WI38 (cell line): ENCODE data around the gene USP51.

Source experiments
- H3K4me3 ChIP-seq: 2 replicates; pipeline ENCODE4 v1.5.1; 2011; ENCODE audit warnings: low read depth, mild to moderate bottlenecking, control low read depth, low read length
- CTCF ChIP-seq: IDR thresholded peaks from 2 replicates; pipeline ENCODE4 v1.5.1; 2012; ENCODE audit warnings: low read depth, mild to moderate bottlenecking, control low read depth, low read length

Gene USP51

DNA sequence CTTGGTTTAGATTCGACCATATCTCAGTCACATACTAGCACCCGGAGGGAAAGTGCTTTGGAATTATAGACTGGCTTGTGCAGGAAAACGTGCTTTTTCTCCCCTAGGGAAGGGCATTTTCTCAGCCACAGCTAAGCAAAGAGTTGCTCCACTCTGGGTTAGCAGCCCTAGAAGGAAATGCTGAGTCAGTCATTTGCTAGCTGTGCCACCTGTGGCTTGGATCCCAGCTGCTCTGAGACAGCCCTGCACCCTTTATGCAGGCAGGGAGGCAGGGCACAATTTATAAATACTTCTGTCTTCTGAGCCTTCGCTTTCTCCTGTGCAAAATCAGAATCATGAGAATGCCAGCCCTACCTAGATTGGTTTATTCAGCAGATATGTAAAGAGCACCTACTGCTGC is 1.3 kb upstream of the USP51 start:
- H3K4me3 ChIP-seq = no peak overlapping the region
- no peak for TF ChIP-seq CTCF

GRCh38 chrX:55490121-55490520 is 473 bp upstream of the USP51 start:
- H3K4me3 ChIP-seq = peak overlapping the region; percentile 67; the same call in 1 of the 2 replicates
- TF ChIP-seq CTCF = no peak

GRCh38 chrX:55488593-55489313 is 895 bp downstream of the USP51 start:
- no peak for TF ChIP-seq CTCF
- peak overlapping the region; percentile 67 for H3K4me3 ChIP-seq

DNA sequence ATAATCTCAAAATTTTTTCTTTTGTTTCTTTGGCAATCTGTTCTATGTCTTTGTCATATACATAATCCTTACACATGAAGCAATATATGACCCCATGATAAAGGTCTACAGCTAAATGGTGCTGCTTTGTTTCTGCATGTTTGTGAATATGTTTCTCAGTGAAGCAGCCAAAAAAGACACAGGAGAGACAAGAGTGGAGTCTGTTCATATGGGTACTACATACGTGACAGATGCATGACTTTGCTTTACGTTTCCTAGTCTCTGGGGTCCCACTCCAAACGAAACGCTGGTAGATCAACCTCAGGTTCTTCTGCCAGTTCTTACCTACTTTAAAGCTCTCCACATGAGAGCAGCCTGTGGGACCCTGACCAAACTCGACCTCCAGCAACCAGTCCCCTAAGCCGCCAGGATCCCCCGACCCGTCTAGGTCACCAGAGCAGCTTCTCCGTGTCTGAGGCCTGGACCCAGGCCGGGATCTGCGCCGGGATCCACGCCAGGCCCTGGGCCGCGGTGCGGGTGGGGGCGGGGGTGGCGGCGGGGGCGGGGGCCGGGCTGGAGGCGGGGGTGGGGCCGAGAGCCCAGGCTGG is 1.5 kb downstream of the USP51 start:
- peak overlapping the region; percentile 67; the same call in 1 of the 2 replicates for H3K4me3 ChIP-seq
- TF ChIP-seq CTCF = no peak

DNA sequence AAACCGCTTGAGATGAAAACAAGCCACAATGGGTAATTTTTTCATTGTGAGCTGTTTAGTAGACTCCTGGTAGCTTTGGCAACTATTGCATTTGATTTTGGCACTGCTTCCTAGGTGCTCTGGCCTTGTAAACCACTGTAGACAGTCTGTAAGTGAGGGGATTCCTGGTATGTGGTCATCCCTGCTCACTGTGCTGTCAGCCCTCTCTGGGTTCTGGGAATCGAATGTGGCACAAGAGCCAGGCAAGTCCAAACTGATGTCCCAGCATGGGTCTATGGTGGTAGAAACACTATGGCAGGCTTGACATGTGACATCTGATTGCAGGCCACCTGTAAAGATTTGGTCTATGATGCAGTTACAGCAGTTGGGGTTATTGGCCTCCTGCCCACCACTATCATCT is 2.5 kb downstream of the USP51 start:
- TF ChIP-seq CTCF = no peak
- no peak overlapping the region for H3K4me3 ChIP-seq

DNA sequence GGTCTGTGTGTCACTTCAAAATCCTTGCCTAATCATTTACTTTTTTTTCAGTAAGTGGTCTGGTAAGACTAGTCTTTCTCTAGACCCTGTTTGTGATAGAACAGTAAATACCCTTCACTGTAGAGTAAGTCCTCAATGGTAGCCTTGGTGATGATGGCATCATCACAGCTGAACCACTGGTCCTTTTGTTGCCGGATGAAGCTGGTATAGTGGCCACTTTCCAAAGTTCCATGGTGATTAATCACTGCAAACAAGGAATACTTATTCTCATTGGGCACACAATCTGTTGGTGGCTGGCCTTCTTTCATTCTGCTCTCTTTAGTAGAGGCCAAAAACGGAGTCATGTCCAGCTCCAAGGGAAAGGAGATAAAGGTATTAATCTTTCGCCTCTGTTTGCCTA is 2.9 kb downstream of the USP51 start:
- TF ChIP-seq CTCF = no peak
- no peak overlapping the region for H3K4me3 ChIP-seq

GRCh38 chrX:55484948-55485347 is 4.7 kb downstream of the USP51 start:
- H3K4me3 ChIP-seq = no peak overlapping the region
- TF ChIP-seq CTCF = no peak
